B cell (primary cell): ENCODE results near the gene MYB.

Experiments used
- CTCF ChIP-seq: fragments of 200-600 bp; IDR thresholded peaks from one replicate; pipeline ENCODE4 v1.8.0; 2022; ENCODE audit warnings: antibody characterized with exemption, mild to moderate bottlenecking
- EZH2 ChIP-seq: IDR thresholded peaks from 2 replicates; pipeline ENCODE4 v1.6.1; 2012; ENCODE audit warnings: borderline replicate concordance, low read depth, mild to moderate bottlenecking, moderate library complexity, low read length; ENCODE audit not compliant: insufficient read depth, poor library complexity, severe bottlenecking

- no peak for TF ChIP-seq CTCF
- TF ChIP-seq EZH2 = no peak
Observed at GRCh38 chr6:135132776-135133175, 48.3 kb upstream of the MYB start.
